Brain pericyte (primary cell): ENCODE data around the gene TXNDC2.
A peak's percentile ranks its signal among the peaks of the same experiment; 100 is the strongest.

Experiments used
- DNase-seq: peaks from one replicate; pipeline ENCODE4 v3.0.0-alpha.2; 2012; ENCODE audit warnings: low read depth, low spot score

TXNDC2 gene

GRCh38 chr18:9913526-9914333 lies 28.0 kb downstream of the TXNDC2 start, which contains the start of gene VAPA:
VAPA (plus strand) TSS chr18:9914016; CDS start chr18:9914257, 241 bp downstream.
- peak; percentile 85 for DNase-seq

GRCh38 chr18:9914334-9914583 lies 28.5 kb downstream of the TXNDC2 start:
- no peak for DNase-seq

GRCh38 chr18:9914584-9915290 lies 29.0 kb downstream of the TXNDC2 start:
- no peak for DNase-seq

GRCh38 chr18:9915291-9916076 lies 29.7 kb downstream of the TXNDC2 start:
- no peak for DNase-seq

GRCh38 chr18:9916077-9916639 lies 30.4 kb downstream of the TXNDC2 start:
- DNase-seq, result no peak

GRCh38 chr18:9916808-9917207 lies 31.0 kb downstream of the TXNDC2 start:
- DNase-seq, result no peak

- no peak for DNase-seq
These were observed 32.4 kb downstream of the TXNDC2 start for GRCh38 chr18:9918016-9918680.

GRCh38 chr18:9919564-9920232 lies 33.9 kb downstream of the TXNDC2 start:
- DNase-seq, result no peak

- DNase-seq, result no peak
These were observed 37.0 kb downstream of the TXNDC2 start for GRCh38 chr18:9922592-9923311.

GRCh38 chr18:9924371-9924943 lies 38.7 kb downstream of the TXNDC2 start:
- DNase-seq, result no peak

GRCh38 chr18:9925369-9925768 lies 39.6 kb downstream of the TXNDC2 start:
- no peak for DNase-seq

- DNase-seq, result no peak
These were observed 40.0 kb downstream of the TXNDC2 start for GRCh38 chr18:9925795-9926194.

GRCh38 chr18:9926223-9926894 lies 40.6 kb downstream of the TXNDC2 start:
- no peak for DNase-seq

GRCh38 chr18:9926977-9927376 lies 41.2 kb downstream of the TXNDC2 start:
- no peak for DNase-seq

GRCh38 chr18:9927392-9928063 lies 41.8 kb downstream of the TXNDC2 start:
- DNase-seq, result no peak

GRCh38 chr18:9928646-9929259 lies 43.0 kb downstream of the TXNDC2 start:
- DNase-seq, result no peak

GRCh38 chr18:9930299-9930884 lies 44.6 kb downstream of the TXNDC2 start:
- DNase-seq, result no peak

- DNase-seq, result no peak
These were observed 45.4 kb downstream of the TXNDC2 start for GRCh38 chr18:9931146-9931545.
